ENCODE results near the gene MAG.
"Not testable (repeated sequence)": the region's sequence is repeated elsewhere in the genome, so short reads cannot be mapped to it uniquely, and the experiment has no call there.

The MAG gene

DNA sequence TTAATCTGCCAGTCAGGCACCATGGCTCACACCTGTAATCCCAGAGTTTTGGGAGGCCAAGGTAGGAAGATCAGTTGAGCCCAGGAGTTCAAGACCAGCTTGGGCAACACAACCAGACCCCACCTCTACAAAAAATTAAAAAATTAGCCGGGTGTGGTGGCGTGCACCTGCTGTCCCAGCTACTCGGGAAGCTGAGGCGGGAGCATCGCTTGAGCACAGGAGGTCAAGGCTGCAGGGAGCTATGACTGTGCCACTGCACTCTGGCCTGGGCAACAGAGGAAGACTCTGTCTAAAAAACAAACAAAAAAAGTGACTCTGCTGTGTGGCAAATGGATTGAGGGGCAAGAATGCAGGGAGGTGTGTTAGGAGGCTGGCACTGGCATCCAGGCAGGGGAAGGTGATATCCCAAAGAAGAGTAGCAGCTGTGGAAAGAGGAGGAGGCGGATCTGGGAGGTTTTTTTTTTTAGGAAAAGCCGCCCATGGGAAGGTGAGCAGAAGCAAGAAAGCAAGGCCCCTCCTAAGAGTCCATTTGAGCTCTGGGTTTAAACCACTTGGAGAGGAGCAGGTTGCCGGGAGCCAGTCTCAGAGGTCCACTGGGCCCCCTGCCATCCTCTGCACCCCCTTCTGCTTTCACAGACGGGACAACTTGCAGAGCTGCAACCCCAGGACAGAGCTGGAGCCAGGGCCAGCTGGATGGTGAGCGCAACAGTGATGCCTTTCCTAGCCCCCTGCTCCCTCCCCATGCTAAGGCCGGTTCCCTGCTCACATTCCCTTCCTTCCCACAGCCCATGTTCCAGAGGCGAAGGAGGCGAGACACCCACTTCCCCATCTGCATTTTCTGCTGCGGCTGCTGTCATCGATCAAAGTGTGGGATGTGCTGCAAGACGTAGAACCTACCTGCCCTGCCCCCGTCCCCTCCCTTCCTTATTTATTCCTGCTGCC lies 7.5 kb upstream of the MAG start:
- no peaks in the 10 kb centered on the region for H3K9me3 ChIP-seq (ENCODE audit: insufficient read depth, low read depth, low read length)
- H3K9ac ChIP-seq (ENCODE audit: low read depth, low read length, poor library complexity, severe bottlenecking): no peak overlapping the region
- H4K20me1 ChIP-seq (ENCODE audit: insufficient read depth, low read length, poor library complexity, severe bottlenecking): no peaks in the 10 kb centered on the region
- no peaks in the 10 kb centered on the region for H3F3A ChIP-seq (ENCODE audit: low read depth)
- no peak overlapping the region for H3K4me2 ChIP-seq (ENCODE audit: low read depth, low read length, poor library complexity, severe bottlenecking)
- H2AFZ ChIP-seq (ENCODE audit: low read length): no peak overlapping the region
- H3K9me2 ChIP-seq (replicated peaks; ENCODE audit: low read depth, low read length): no peaks in the 10 kb centered on the region
- no peaks in the 10 kb centered on the region for H3K36me3 ChIP-seq (ENCODE audit: insufficient read depth, low read length)
- H3K4me1 ChIP-seq (ENCODE audit: insufficient read depth, low read length, poor library complexity, severe bottlenecking): no peaks in the 10 kb centered on the region
- H3K79me2 ChIP-seq (ENCODE audit: insufficient read depth, low read length): no peaks in the 10 kb centered on the region
- TF ChIP-seq EZH2phosphoT487 (IDR thresholded peaks at IDR 0.05; ENCODE audit: borderline replicate concordance): no peak
- no peak for TF ChIP-seq CTCF (conservative IDR thresholded peaks at IDR 0.05; ENCODE audit: low read length)
- no peak overlapping the region for H3K4me3 ChIP-seq (ENCODE audit: low read length, poor library complexity, severe bottlenecking)
- H3K27me3 ChIP-seq (ENCODE audit: insufficient read depth, low read length, poor library complexity, severe bottlenecking): no peaks in the 10 kb centered on the region

- Histone ChIP-seq H3K9ac (ENCODE audit: low read depth, low read length, poor library complexity, severe bottlenecking) (no peak overlapping the region), H3K4me2 (ENCODE audit: low read depth, low read length, poor library complexity, severe bottlenecking) (no peak overlapping the region), H3K79me2 (ENCODE audit: insufficient read depth, low read length) (no peaks in the 10 kb centered on the region)
Measured at GRCh38 chr19:35285095-35285449, 6.9 kb upstream of the MAG start.

GRCh38 chr19:35285465-35285864 lies 6.5 kb upstream of the MAG start:
- not testable (repeated sequence) for H3K9me3 ChIP-seq (ENCODE audit: insufficient read depth, low read depth, low read length); H3K4me2 ChIP-seq (ENCODE audit: low read depth, low read length, poor library complexity, severe bottlenecking); H3K9ac ChIP-seq (ENCODE audit: low read depth, low read length, poor library complexity, severe bottlenecking); H3K36me3 ChIP-seq (ENCODE audit: insufficient read depth, low read length); H2AFZ ChIP-seq (ENCODE audit: low read length); H4K20me1 ChIP-seq (ENCODE audit: insufficient read depth, low read length, poor library complexity, severe bottlenecking); H3F3A ChIP-seq (ENCODE audit: low read depth); H3K9me2 ChIP-seq (replicated peaks; ENCODE audit: low read depth, low read length); H3K4me1 ChIP-seq (ENCODE audit: insufficient read depth, low read length, poor library complexity, severe bottlenecking); H3K27me3 ChIP-seq (ENCODE audit: insufficient read depth, low read length, poor library complexity, severe bottlenecking); H3K79me2 ChIP-seq (ENCODE audit: insufficient read depth, low read length); H3K4me3 ChIP-seq (ENCODE audit: low read length, poor library complexity, severe bottlenecking)

More at GRCh38 chr19:35285095-35285449, 6.9 kb upstream of the MAG start:
- no peak overlapping the region for H3K4me3 ChIP-seq (ENCODE audit: low read length, poor library complexity, severe bottlenecking)
- H3K9me3 ChIP-seq (ENCODE audit: insufficient read depth, low read depth, low read length): no peaks in the 10 kb centered on the region
- no peaks in the 10 kb centered on the region for H3K36me3 ChIP-seq (ENCODE audit: insufficient read depth, low read length)
- no peak overlapping the region for H2AFZ ChIP-seq (ENCODE audit: low read length)
- no peaks in the 10 kb centered on the region for H3K27me3 ChIP-seq (ENCODE audit: insufficient read depth, low read length, poor library complexity, severe bottlenecking)
- H3F3A ChIP-seq (ENCODE audit: low read depth): no peaks in the 10 kb centered on the region
- no peaks in the 10 kb centered on the region for H3K4me1 ChIP-seq (ENCODE audit: insufficient read depth, low read length, poor library complexity, severe bottlenecking)
- TF ChIP-seq CTCF (conservative IDR thresholded peaks at IDR 0.05; ENCODE audit: low read length) (no peak), EZH2phosphoT487 (IDR thresholded peaks at IDR 0.05; ENCODE audit: borderline replicate concordance) (no peak)
- no peaks in the 10 kb centered on the region for H4K20me1 ChIP-seq (ENCODE audit: insufficient read depth, low read length, poor library complexity, severe bottlenecking)
- no peaks in the 10 kb centered on the region for H3K9me2 ChIP-seq (replicated peaks; ENCODE audit: low read depth, low read length)

GRCh38 chr19:35286101-35286500 lies 5.9 kb upstream of the MAG start:
- H4K20me1 ChIP-seq (ENCODE audit: insufficient read depth, low read length, poor library complexity, severe bottlenecking); H3K9me3 ChIP-seq (ENCODE audit: insufficient read depth, low read depth, low read length); H3K27me3 ChIP-seq (ENCODE audit: insufficient read depth, low read length, poor library complexity, severe bottlenecking); H3K9ac ChIP-seq (ENCODE audit: low read depth, low read length, poor library complexity, severe bottlenecking); H3K4me2 ChIP-seq (ENCODE audit: low read depth, low read length, poor library complexity, severe bottlenecking); H3K4me1 ChIP-seq (ENCODE audit: insufficient read depth, low read length, poor library complexity, severe bottlenecking); H3K36me3 ChIP-seq (ENCODE audit: insufficient read depth, low read length); H3K9me2 ChIP-seq (replicated peaks; ENCODE audit: low read depth, low read length); H3K79me2 ChIP-seq (ENCODE audit: insufficient read depth, low read length); H2AFZ ChIP-seq (ENCODE audit: low read length); H3K4me3 ChIP-seq (ENCODE audit: low read length, poor library complexity, severe bottlenecking); H3F3A ChIP-seq (ENCODE audit: low read depth): not testable (repeated sequence)
